GM18526 (cell line): ENCODE data around the gene RPS19.

Source experiments
- POLR2A ChIP-seq: IDR thresholded peaks from 3 replicates; pipeline ENCODE4 v1.6.1; 2011; ENCODE audit not compliant: insufficient read length; ENCODE audit errors: extremely low read depth

Gene RPS19

DNA sequence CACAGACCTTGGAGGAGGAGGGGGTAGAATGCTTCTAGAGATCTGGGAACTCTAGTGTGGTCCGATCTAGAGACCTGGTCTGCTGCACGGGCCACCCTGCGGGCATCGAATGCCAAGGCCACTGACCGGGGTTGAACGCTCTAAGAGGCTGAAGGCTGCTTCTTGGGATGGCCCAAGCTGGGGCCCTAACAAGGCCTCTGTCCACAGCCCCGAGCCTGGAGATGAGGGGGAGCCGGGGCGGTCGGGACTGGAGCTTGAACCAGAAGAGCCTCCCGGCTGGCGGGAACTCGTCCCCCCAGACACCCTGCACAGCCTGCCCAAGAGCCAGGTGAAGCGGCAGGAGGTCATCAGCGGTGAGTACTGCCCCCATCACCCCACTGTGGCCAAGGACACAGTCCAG, 38.2 kb downstream of the RPS19 start:
- TF ChIP-seq POLR2A: no peak

DNA sequence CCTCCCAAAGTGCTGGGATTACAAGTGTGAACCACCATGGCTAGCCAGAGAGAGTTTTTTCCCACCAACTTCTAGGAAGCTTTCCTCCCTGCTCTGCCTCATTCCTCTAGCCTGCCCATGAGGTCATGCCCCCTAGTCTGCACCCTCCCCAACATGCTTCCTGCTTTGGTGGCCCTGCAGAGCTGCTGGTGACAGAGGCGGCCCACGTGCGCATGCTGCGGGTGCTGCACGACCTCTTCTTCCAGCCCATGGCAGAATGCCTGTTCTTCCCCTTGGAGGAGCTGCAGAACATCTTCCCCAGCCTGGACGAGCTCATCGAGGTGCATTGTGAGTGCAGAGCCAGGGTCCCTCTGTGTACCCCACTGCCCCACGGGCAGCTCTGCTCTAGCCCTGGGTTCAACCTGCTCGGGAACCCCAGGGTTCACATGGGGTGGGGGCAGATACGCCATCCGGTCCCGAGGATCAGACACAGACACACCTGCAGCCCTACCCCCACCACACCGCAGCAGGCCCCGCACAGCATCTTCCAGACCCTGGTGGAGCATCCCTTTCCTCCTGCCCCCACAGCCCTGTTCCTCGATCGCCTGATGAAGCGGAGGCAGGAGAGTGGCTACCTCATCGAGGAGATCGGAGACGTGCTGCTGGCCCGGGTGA, 41.8 kb downstream of the RPS19 start:
- TF ChIP-seq POLR2A: no peak

DNA sequence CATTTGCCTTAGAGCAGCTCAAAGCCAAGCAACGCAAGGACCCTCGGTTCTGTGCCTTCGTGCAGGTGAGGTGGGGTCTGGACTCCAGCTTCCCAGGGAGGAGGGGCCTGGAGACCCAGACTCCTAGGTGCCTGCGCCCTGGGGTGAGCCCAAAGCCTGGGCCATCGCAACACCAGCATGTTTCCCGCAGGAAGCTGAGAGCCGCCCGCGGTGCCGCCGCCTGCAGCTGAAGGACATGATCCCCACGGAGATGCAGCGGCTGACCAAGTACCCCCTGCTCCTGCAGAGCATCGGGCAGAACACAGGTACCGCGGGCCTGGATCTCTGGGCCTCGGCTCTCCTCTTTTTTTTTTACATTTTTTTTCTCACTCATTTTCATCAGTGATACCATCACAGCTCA, 42.5 kb downstream of the RPS19 start:
- TF ChIP-seq POLR2A: no peak

DNA sequence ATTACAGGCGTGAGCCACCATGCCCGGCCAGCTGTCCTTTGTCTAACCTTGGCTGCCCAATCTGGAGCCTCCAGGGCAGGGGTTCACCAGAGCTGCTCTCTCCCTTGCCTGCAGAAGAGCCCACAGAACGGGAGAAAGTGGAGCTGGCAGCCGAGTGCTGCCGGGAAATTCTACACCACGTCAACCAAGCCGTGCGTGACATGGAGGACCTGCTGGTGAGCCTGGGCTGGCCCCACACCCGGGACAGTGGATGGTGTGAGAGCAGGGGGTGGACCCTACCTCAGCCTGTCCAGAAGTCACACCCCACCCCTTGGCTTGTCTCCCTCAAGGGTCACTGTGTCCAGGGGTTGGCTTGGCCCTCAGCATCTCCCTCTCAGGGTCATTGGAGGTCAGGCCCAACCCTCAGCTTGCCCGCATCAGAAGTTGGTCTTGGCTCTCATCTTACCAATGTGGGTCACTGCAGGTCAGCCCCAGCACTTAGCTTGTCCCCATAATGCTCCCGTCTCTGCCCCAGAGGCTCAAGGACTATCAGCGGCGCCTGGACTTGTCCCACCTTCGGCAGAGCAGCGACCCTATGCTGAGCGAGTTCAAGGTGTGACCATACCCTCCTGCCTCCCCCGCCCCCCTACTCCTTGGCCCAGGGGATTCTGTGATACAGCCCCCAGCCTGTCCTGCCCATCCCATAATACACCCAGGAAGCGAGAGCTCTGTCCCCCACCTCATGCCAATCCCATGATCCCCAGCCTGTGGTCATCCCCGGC, 43.3 kb downstream of the RPS19 start:
- TF ChIP-seq POLR2A: no peak

DNA sequence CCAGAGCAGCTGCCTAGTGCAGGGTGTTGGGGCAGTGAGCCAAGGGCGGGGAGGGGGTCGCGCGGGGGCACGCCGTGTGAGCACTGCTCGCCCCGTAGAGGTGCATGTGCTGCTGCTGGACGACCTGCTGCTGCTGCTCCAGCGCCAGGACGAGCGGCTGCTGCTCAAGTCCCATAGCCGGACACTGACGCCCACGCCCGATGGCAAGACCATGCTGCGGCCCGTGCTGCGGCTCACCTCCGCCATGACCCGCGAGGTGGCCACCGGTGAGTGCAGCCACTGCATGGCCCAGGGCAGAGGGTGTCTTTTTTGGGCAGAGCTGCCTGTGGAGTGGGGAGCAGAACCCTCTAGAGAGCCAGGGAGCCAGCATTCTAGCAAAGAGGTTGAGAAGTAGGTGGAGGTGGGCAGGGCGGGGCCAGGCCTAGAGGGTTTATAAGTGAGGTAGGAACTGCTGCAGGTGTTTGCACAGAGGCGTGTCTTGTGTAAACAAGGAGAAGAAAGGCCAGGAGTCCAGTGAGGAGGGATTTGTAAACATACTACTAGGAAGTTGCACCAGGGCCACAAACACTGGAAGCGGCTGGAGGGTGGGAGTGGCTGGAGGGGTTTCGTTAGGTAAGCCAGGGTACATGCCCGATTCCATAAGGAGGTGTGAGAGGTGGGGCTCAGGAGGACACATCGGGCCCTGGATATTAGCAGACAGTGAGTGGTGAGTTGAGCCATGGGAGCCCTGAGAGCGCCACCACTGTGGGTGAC, 44.2 kb downstream of the RPS19 start:
- no peak for TF ChIP-seq POLR2A

DNA sequence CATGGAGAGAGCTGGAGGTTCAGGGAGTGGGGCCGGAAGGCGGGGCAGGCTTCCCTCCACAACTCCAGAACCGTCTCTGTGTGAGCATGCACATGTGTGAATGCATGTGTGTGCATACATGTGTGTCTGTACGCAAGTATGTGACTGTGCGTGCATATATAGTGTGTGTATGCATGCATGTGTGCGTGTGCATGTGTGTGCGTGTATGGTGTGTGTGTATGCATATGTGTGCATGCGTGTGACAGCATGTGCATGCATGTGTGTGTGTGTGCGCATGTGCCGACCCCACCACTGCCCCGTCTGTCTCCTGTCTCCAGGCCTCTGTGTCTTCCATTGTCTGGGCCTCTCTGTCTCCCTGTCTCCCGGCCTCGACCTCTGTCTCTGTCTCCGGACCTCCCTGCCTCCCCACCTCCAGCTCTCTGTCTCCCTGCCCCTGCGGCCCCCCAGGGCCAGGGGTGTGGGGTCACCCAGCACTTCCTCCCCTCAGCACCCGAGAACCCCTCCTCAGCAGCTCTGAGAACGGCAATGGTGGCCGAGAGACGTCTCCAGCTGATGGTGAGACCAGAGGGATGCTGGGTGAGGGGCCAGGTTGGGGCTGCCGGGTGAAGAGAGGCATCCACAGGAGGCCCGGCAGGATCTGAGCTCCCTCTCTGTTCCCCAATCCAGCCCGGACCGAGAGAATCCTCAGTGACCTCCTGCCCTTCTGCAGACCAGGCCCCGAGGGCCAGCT, 45.4 kb downstream of the RPS19 start:
- no peak for TF ChIP-seq POLR2A

DNA sequence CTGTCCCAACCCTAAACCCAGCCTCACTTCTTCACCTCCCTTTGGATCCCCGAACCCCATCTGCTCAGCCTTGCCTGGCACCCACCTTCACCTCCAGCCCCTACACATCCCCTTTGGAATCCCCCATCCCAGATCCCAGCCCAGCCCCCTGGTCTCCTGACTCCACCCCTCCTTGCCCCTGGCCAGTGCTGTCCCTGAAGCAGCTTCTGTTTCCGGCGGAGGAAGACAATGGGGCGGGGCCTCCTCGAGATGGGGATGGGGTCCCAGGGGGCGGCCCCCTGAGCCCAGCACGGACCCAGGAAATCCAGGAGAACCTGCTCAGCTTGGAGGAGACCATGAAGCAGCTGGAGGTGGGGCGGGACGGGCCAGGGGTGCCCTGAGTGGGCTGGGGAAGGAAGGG, 46.2 kb downstream of the RPS19 start:
- TF ChIP-seq POLR2A: no peak

DNA sequence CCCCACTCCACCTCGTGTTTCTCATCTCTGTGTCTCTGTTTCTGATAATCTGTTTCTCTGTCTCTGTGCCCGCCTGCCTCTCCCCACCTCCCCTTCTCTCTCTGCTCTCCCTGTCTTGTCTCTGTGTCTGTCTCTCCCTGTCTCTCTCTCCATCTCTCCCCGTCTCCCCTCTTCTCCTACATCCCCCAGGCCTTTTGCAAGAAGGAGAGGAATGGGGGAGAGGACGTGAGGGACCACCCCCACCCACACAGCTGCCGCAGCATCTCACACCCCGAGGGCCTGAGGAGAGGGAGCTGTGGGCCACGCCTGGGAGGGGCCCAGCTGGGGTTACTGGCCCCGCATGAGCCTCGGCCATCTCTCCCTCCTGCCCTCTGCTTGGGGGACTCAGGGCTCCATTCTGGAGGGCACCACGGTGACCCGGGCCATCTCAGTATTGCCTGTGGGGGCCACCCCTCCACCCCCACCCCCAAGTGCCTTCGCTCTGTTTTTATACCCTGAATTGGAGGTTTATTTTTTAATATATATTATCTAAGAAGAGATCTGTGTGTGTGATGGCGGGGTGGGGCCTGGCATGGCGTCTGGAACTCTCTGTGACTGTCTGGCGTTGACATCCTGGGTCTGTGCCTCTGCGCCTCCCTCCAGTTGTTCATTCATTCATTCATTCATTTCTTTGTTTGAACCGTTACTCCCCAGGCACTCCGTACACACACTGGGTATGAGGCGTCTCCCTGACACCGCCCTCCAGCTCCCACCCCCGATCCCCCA, 47.0 kb downstream of the RPS19 start:
- TF ChIP-seq POLR2A: no peak

DNA sequence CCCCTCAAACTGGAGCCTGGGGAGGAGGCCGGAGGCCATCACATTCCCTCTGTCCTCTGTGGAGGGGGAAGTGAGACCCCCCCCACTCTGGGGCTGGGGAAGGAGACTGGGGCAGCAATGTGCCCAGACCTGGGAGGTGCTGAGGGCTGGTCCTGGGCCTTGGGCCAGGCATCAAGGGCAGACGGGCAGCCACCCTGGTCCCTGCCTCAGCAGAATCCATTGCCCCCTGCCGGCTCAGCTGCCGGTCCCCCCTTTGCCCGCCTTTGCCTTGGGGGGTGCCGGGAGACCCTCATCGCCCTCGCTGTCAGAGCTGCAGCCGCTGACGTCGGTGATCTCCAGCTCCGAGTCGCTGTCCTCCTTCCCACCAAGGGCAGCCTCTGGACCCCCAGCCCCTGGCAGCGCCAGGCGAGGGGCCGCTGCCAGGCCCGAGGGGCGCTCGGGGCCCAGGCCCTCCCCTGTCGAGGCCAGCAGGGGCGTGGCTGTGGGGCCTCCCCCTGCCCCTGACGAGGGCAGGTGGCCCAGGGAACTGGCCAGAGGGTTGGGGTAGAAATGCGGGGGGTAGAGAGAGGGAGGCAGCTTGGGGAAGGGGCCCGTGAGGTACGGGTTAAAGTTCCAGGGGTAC, 48.0 kb downstream of the RPS19 start:
- TF ChIP-seq POLR2A: no peak

DNA sequence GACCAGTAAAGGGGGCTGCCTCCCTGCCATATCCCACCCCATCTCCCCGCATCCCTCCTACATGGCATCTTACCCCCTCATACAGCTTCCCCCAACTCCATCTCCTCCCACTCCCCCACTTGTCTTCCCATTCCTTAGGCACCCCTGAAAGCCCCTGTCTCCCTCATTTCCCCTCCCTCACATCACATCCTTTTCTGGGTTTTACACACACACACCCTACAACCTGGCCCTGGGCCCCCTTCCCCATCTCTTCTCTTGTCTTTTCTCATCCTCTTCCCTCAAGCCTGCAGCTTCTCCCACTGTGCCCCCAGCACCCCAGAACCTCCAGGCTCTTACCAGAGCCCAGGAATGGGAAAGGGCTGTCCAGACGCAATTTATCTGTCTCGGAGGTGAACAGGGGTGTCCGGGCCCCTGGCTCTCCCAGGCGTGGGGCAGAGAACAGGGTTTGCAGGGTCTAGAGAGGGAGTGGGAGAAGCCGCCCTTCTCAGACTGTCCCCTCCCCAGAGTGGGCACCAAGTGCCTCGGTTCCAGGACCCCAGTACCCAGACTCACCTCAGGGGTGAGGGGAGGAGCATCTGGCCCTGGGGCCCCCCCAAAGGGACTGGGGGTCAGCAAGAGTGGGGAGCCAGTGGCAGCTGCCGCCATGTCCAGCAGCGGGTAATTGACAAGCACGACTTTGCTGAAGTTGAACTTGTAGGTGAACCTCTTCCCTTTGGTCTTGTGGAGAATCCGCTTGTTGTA, 48.8 kb downstream of the RPS19 start:
- TF ChIP-seq POLR2A: no peak

DNA sequence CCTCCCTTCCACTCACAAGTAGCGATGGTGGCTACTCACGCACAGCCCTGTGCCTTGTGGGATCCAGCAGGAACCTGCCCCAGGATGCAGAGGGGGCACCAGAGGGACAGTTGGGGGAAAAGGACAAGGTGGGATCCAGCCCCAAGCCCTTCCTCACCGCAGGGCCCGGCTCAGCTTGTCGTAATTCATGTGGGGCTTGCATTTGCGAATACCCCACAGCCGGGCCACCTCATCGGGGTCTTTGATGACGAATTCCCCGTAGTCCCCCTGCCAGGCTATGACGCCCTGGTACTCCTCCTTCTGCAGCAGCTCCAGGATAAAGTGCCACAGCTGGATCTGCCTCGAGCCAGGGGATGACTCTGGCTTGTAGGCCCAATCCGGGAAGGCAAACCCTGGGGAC, 49.7 kb downstream of the RPS19 start:
- TF ChIP-seq POLR2A: no peak

DNA sequence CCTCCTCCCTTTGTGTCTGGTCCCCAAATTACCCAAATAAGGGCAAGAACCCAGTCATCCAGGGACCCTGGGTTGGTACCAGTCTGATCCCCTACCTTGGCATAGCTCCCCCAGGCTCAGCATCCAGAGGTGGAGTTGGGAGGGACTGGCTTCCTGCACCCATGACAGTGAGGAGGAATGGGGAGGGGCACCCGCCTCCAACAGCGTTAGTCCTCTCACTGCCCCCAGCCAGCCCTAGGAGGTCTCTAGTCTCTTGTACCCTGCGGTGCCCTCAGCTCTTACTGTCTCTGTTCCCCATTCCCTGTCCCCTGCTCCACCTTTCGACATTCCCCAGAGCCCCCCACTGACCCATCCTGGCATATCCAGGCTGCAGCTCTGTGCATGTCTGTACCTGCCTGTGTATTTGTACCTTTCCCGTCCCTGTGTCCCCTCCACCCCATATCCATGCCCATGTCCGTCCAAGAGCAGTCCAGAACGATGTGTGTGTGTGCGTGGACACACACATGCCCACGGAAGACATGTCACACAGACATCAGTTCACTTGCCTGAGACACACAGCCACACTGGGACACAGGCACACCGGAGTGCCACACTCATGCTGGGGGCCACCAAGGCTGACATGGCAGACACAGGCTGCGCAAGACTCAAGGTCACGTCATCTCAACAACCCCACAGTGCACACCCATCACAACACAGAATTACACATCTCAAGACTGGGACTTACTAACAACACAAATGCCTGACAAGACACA, 50.4 kb downstream of the RPS19 start:
- no peak for TF ChIP-seq POLR2A
